ENCODE data around the gene GPR18. TPM values are rescaled to one million over a fixed set of nuclear protein-coding genes. Genes with fewer than 3 reads are reported as not detected.
"Not testable (repeated sequence)": the region's sequence is repeated elsewhere in the genome, so short reads cannot be mapped to it uniquely, and the experiment has no call there.

GPR18 gene
- total RNA-seq, 1 experiment from 2014 or later, result not detected

DNA sequence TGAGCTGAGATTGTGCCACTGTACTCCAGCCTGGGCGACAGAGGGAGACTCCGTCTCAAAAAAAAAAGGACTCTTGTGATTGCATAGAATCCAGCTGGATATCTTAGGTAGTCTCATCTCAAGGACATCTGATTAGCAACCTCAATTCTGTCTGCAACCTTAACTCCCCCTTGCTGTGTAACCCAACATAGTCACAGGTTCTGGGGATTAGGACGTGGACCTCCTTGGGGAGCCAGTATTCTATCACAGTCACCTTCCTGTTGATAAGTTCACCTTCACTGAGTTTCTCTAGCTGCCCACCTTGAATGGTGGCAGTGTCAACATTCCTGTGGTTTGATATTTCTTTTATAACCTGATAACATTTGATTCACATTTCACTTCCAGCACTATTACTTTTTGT is 27.2 kb downstream of the GPR18 start:
- Mint-ChIP-seq H3K27me3 (ENCODE audit: insufficient read depth, unreplicated experiment) (no peaks in the 10 kb centered on the region), H3K27ac (ENCODE audit: unreplicated experiment) (no peak overlapping the region), H3K4me1 (ENCODE audit: low read depth, unreplicated experiment) (peaks cover 8% of the 10 kb centered on the region), H3K9me3 (ENCODE audit: unreplicated experiment) (no peaks in the 10 kb centered on the region), H3K4me3 (ENCODE audit: unreplicated experiment) (no peak overlapping the region), H3K36me3 (ENCODE audit: insufficient read depth, unreplicated experiment) (peaks cover 6% of the 10 kb centered on the region)
- Histone ChIP-seq H3K4me3 (ENCODE audit: low read depth, low read length) (no peak overlapping the region), H3K36me3 (ENCODE audit: control insufficient read depth, insufficient read depth, low read length) (no peaks in the 10 kb centered on the region; the same call in 1 of the 2 replicates), H3K4me1 (no peaks in the 10 kb centered on the region), H3K27me3 (replicated peaks; ENCODE audit: control insufficient read depth, insufficient read depth, low read length) (no peaks in the 10 kb centered on the region), H3K9me3 (no peaks in the 10 kb centered on the region)
- BruUV-seq (replicated peaks), result no TSS peak
- ChIA-PET POLR2A (no interaction called here), CTCF (no interaction called here)
- no peak for DNase-seq
- TF ChIP-seq, protein P1, sequence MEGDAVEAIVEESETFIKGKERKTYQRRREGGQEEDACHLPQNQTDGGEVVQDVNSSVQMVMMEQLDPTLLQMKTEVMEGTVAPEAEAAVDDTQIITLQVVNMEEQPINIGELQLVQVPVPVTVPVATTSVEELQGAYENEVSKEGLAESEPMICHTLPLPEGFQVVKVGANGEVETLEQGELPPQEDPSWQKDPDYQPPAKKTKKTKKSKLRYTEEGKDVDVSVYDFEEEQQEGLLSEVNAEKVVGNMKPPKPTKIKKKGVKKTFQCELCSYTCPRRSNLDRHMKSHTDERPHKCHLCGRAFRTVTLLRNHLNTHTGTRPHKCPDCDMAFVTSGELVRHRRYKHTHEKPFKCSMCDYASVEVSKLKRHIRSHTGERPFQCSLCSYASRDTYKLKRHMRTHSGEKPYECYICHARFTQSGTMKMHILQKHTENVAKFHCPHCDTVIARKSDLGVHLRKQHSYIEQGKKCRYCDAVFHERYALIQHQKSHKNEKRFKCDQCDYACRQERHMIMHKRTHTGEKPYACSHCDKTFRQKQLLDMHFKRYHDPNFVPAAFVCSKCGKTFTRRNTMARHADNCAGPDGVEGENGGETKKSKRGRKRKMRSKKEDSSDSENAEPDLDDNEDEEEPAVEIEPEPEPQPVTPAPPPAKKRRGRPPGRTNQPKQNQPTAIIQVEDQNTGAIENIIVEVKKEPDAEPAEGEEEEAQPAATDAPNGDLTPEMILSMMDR (IDR thresholded peaks at IDR 0.05; ENCODE audit: insufficient read depth in 1 of 2, low read depth in 1 of 2, low read length in 1 of 2, severe bottlenecking in 1 of 2, unreplicated experiment in 1 of 2), result no peak
- intact Hi-C loops (cut with micrococcal nuclease; ENCODE audit: unreplicated experiment), result no loop called here

DNA sequence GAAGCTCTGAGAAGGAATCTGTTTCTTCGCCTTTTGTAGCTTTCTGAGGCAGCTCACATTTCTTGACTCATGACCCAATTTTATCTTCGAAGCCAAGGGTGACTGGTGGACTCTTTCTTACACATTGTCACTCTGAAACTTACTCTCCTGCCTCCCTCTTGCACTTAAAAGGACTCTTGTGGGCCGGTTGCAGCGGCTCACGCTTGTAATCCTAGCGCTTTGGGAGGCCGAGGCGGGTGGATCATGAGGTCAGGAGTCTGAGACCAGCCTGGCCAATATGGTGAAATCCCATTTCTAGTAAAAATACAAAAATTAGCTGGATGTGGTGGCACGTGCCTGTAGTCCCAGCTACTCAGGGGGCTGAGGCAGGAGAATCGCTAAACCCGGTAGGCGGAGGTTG is 27.6 kb downstream of the GPR18 start:
- H3K4me1 Mint-ChIP-seq (ENCODE audit: low read depth, unreplicated experiment); POLR2A ChIA-PET: not testable (repeated sequence)

DNA sequence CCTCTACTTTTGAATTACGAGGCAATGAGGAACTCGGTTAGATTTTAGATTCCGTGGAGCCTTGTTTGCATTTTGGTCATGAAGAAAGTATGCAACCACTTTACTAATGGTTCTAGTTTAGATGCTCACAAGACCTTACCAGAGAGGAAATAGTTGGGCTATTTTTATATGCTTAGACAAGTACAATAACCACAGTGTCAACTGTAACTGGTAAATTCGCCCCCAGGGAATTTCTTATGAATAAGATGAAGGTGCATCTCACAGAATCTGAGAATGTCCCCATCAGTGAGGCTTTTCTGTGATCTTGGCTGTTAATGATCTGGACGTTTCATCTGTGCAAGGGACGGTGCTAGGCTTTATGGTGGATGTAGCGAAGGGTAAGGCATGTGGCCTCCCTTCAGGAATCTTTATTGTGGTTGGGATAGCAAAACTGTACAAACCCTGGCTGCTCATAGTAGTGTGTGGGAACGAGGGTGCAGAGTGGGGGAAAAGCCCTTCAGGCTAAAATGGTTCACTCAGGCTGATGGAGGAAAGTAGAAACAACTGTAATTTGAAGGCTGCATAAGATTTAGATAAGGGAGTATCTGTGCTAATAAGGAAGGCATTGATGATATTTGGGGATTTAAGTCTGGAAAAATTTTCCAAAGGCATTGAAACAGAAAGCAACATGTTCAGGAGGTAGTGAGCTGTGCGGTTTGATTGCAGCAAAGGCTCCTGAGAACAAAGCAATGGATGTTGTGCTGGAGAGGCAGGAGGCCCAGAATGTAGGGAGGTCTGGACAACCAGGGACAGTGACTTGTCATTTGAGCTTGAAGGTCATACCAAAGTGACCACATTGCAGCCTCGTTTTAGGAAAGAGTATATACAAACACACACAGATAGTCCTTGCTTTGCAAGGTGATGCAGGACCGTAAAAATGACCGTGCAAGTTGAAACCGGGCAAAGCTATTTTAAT is 29.2 kb downstream of the GPR18 start:
- no peaks in the 10 kb centered on the region for H3K27me3 Mint-ChIP-seq (ENCODE audit: insufficient read depth, unreplicated experiment)
- no peaks in the 10 kb centered on the region for H3K9me3 Mint-ChIP-seq (ENCODE audit: unreplicated experiment)
- ChIA-PET POLR2A (no interaction called here), CTCF (no interaction called here)
- H3K4me1 ChIP-seq, result no peaks in the 10 kb centered on the region
- BruUV-seq (replicated peaks), result no TSS peak
- no peaks in the 10 kb centered on the region for H3K27me3 ChIP-seq (replicated peaks; ENCODE audit: control insufficient read depth, insufficient read depth, low read length)
- H3K27ac Mint-ChIP-seq (ENCODE audit: unreplicated experiment), result no peak overlapping the region
- H3K4me3 Mint-ChIP-seq (ENCODE audit: unreplicated experiment), result no peak overlapping the region
- intact Hi-C loops (cut with micrococcal nuclease; ENCODE audit: unreplicated experiment), result no loop called here
- DNase-seq, result no peak
- peaks cover 8% of the 10 kb centered on the region for H3K4me1 Mint-ChIP-seq (ENCODE audit: low read depth, unreplicated experiment)
- peaks cover 12% of the 10 kb centered on the region for H3K36me3 Mint-ChIP-seq (ENCODE audit: insufficient read depth, unreplicated experiment)
- no peaks in the 10 kb centered on the region for H3K9me3 ChIP-seq
- TF ChIP-seq, protein P1 (IDR thresholded peaks at IDR 0.05; ENCODE audit: insufficient read depth in 1 of 2, low read depth in 1 of 2, low read length in 1 of 2, severe bottlenecking in 1 of 2, unreplicated experiment in 1 of 2), result no peak
- H3K36me3 ChIP-seq (ENCODE audit: control insufficient read depth, insufficient read depth, low read length), result no peaks in the 10 kb centered on the region; the same call in 1 of the 2 replicates
- no peak overlapping the region for H3K4me3 ChIP-seq (ENCODE audit: low read depth, low read length)

More for the DNA sequence above, 27.6 kb downstream of the GPR18 start:
- H3K4me1 ChIP-seq; H3K4me3 Mint-ChIP-seq (ENCODE audit: unreplicated experiment); BruUV-seq (replicated peaks); H3K9me3 Mint-ChIP-seq (ENCODE audit: unreplicated experiment); H3K27me3 ChIP-seq (replicated peaks; ENCODE audit: control insufficient read depth, insufficient read depth, low read length); intact Hi-C loops (cut with micrococcal nuclease; ENCODE audit: unreplicated experiment); H3K36me3 Mint-ChIP-seq (ENCODE audit: insufficient read depth, unreplicated experiment); DNase-seq; H3K4me3 ChIP-seq (ENCODE audit: low read depth, low read length); H3K36me3 ChIP-seq (ENCODE audit: control insufficient read depth, insufficient read depth, low read length); H3K27me3 Mint-ChIP-seq (ENCODE audit: insufficient read depth, unreplicated experiment); H3K27ac Mint-ChIP-seq (ENCODE audit: unreplicated experiment); H3K9me3 ChIP-seq; CTCF ChIA-PET: not testable (repeated sequence)
